OCI-LY1 (cell line): ENCODE results near the gene GRK2.
"Not testable (repeated sequence)": the region's sequence is repeated elsewhere in the genome, so short reads cannot be mapped to it uniquely, and the experiment has no call there.

Source experiments
- H2AFZ ChIP-seq: fragments of 200-600 bp; sonication (generic), shearing (Covaris generic); 2 replicates; pipeline ENCODE4 v1.6.0; 2014; ENCODE audit warnings: antibody characterized with exemption, mild to moderate bottlenecking, low read length
- H3F3A ChIP-seq: fragments of 200-600 bp; sonication (generic), shearing (Covaris generic); 2 replicates; pipeline ENCODE4 v1.6.0; 2014; ENCODE audit warnings: mild to moderate bottlenecking, antibody characterized with exemption, low read length, moderate library complexity; ENCODE audit not compliant: insufficient read depth
- H3K27ac ChIP-seq: fragments of 200-600 bp; sonication (generic); 2 replicates; pipeline ENCODE4 v1.5.1; 2014; ENCODE audit warnings: low read length, mixed run types, mild to moderate bottlenecking, low read depth; ENCODE audit not compliant: poor library complexity, severe bottlenecking
- H3K27me3 ChIP-seq: fragments of 200-600 bp; sonication (generic); 2 replicates; pipeline ENCODE4 v1.6.0; 2014; ENCODE audit warnings: antibody characterized with exemption, mild to moderate bottlenecking, low read length, moderate library complexity; ENCODE audit not compliant: insufficient read depth
- H3K36me3 ChIP-seq: fragments of 200-600 bp; sonication (generic); 2 replicates; pipeline ENCODE4 v1.6.1; 2014; ENCODE audit warnings: mild to moderate bottlenecking, antibody characterized with exemption, low read length, moderate library complexity, mixed read lengths; ENCODE audit not compliant: insufficient read depth
- H3K4me1 ChIP-seq: fragments of 200-600 bp; sonication (generic); 2 replicates; pipeline ENCODE4 v1.5.1; 2014; ENCODE audit warnings: mild to moderate bottlenecking, low read length, moderate library complexity; ENCODE audit not compliant: insufficient read depth, severe bottlenecking
- H3K4me2 ChIP-seq: fragments of 200-600 bp; sonication (generic), shearing (Covaris generic); 2 replicates; pipeline ENCODE4 v1.6.1; 2014; ENCODE audit warnings: low read length
- H3K4me3 ChIP-seq: fragments of 200-600 bp; sonication (generic); 2 replicates; pipeline ENCODE4 v1.5.1; 2014; ENCODE audit warnings: low read length, low read depth, mild to moderate bottlenecking, mixed read lengths; ENCODE audit not compliant: poor library complexity, severe bottlenecking
- H3K79me2 ChIP-seq: fragments of 200-600 bp; shearing (Covaris generic); 2 replicates; pipeline ENCODE4 v1.6.1; 2016; ENCODE audit warnings: mixed run types, low read length, mixed read lengths; ENCODE audit not compliant: insufficient read depth
- H3K9ac ChIP-seq: fragments of 200-600 bp; sonication (generic), shearing (Covaris generic); 2 replicates; pipeline ENCODE4 v1.6.1; 2014; ENCODE audit warnings: mild to moderate bottlenecking, low read length, mixed read lengths
- H3K9me2 ChIP-seq: fragments of 200-600 bp; sonication (generic), shearing (Covaris generic); 2 replicates; pipeline ENCODE4 v1.6.1; 2014; ENCODE audit warnings: low read depth, mild to moderate bottlenecking, low read length, mixed read lengths
- H3K9me3 ChIP-seq: fragments of 200-600 bp; shearing (Covaris generic); 2 replicates; pipeline ENCODE4 v1.6.1; 2014; ENCODE audit warnings: low read length, mixed read lengths
- H4K20me1 ChIP-seq: fragments of 200-600 bp; sonication (generic), shearing (Covaris generic); 2 replicates; pipeline ENCODE4 v1.6.0; 2016; ENCODE audit warnings: mild to moderate bottlenecking, low read length; ENCODE audit not compliant: insufficient read depth
- CTCF ChIP-seq: fragments of 200-600 bp; sonication (generic), shearing (Covaris generic); IDR thresholded peaks from 2 replicates; pipeline ENCODE4 v1.5.1; 2017; ENCODE audit warnings: mild to moderate bottlenecking, antibody characterized with exemption, low read length, moderate library complexity, mixed read lengths
- EZH2 ChIP-seq: fragments of 200-600 bp; sonication (generic), shearing (Covaris generic); IDR thresholded peaks from 2 replicates; pipeline ENCODE4 v1.8.0; 2017; ENCODE audit warnings: borderline replicate concordance, mixed run types, mild to moderate bottlenecking, antibody characterized with exemption, low read length, moderate library complexity, mixed read lengths

Gene GRK2

GRCh38 chr11:67256477-67257135 is 9.7 kb upstream of the GRK2 start:
- Histone ChIP-seq H3K4me3 (no peak overlapping the region), H4K20me1 (no peaks in the 10 kb centered on the region), H3F3A (no peaks in the 10 kb centered on the region)

GRCh38 chr11:67260406-67260805 is 5.9 kb upstream of the GRK2 start:
- Histone ChIP-seq H3K79me2 (no peaks in the 10 kb centered on the region), H3K4me2 (no peak overlapping the region), H4K20me1 (no peaks in the 10 kb centered on the region), H3K9me2 (no peaks in the 10 kb centered on the region), H3K36me3 (peaks cover 19% of the 10 kb centered on the region), H3K9ac (no peak overlapping the region), H3K4me1 (peaks cover 13% of the 10 kb centered on the region), H2AFZ (no peak overlapping the region), H3K27me3 (no peaks in the 10 kb centered on the region), H3F3A (no peaks in the 10 kb centered on the region), H3K4me3 (no peak overlapping the region), H3K9me3 (no peaks in the 10 kb centered on the region), H3K27ac (no peak overlapping the region)
- TF ChIP-seq CTCF (no peak), EZH2 (no peak)

More at GRCh38 chr11:67256477-67257135, 9.7 kb upstream of the GRK2 start:
- no peaks in the 10 kb centered on the region for H3K9me2 ChIP-seq
- H3K27ac ChIP-seq, result no peak overlapping the region
- no peak overlapping the region for H2AFZ ChIP-seq
- H3K4me2 ChIP-seq, result no peak overlapping the region
- H3K9me3 ChIP-seq, result no peaks in the 10 kb centered on the region
- H3K27me3 ChIP-seq, result no peaks in the 10 kb centered on the region
- no peaks in the 10 kb centered on the region for H3K4me1 ChIP-seq
- no peak for TF ChIP-seq EZH2
- no peak for TF ChIP-seq CTCF
- peaks cover 57% of the 10 kb centered on the region for H3K36me3 ChIP-seq
- H3K79me2 ChIP-seq, result no peaks in the 10 kb centered on the region
- no peak overlapping the region for H3K9ac ChIP-seq

GRCh38 chr11:67260885-67261639 is 5.2 kb upstream of the GRK2 start:
- H3K4me1 ChIP-seq, result peaks cover 18% of the 10 kb centered on the region
- H3K36me3 ChIP-seq, result peaks cover 12% of the 10 kb centered on the region
- H3K9me3 ChIP-seq, H3K79me2 ChIP-seq, H3K27me3 ChIP-seq, H3F3A ChIP-seq, H3K4me3 ChIP-seq, H4K20me1 ChIP-seq, H3K4me2 ChIP-seq, H3K27ac ChIP-seq, H2AFZ ChIP-seq, H3K9me2 ChIP-seq, H3K9ac ChIP-seq: not testable (repeated sequence)

- H3K4me3 ChIP-seq, result no peak overlapping the region
Observed at GRCh38 chr11:67261640-67261945, 4.7 kb upstream of the GRK2 start.

More at GRCh38 chr11:67261640-67261945, 4.7 kb upstream of the GRK2 start:
- no peaks in the 10 kb centered on the region for H3K9me3 ChIP-seq
- H3K9me2 ChIP-seq, result no peaks in the 10 kb centered on the region
- H3K27me3 ChIP-seq, result no peaks in the 10 kb centered on the region
- no peak overlapping the region for H3K9ac ChIP-seq
- H3K27ac ChIP-seq, result no peak overlapping the region
- no peak overlapping the region for H3K4me2 ChIP-seq
- no peaks in the 10 kb centered on the region for H4K20me1 ChIP-seq
- H3K4me1 ChIP-seq, result peaks cover 19% of the 10 kb centered on the region
- TF ChIP-seq EZH2 (no peak), CTCF (no peak)
- H3F3A ChIP-seq, result no peaks in the 10 kb centered on the region
- no peak overlapping the region for H2AFZ ChIP-seq
- H3K36me3 ChIP-seq, result peaks cover 7% of the 10 kb centered on the region
- H3K79me2 ChIP-seq, result no peaks in the 10 kb centered on the region
